ENCODE measurements around the gene BCL7A.
A peak's percentile ranks its signal among the peaks of the same experiment; 100 is the strongest.
"Not testable (repeated sequence)": the region's sequence is repeated elsewhere in the genome, so short reads cannot be mapped to it uniquely, and the experiment has no call there.

The BCL7A gene

DNA sequence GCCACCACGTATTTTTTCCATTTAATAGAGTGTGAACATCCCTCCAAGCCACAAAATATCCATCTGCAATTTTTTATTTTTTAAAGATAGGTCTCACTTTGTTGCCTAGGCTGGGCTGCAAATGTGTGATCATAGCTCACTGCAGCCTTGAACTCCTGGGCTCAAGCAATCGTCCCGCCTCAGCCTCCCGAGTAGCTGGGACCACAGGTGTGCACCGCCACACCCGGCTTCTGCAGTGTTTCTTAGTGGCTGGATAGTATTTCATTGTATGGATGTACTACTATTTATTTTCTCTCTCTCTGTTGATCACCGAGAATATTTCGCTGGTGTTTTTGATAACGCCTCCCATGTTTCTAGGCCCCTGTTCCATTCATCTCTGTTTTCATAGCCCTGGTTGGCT, 74.3 kb downstream of the BCL7A start:
- DNase-seq (ENCODE audit: low read depth), result no peak

DNA sequence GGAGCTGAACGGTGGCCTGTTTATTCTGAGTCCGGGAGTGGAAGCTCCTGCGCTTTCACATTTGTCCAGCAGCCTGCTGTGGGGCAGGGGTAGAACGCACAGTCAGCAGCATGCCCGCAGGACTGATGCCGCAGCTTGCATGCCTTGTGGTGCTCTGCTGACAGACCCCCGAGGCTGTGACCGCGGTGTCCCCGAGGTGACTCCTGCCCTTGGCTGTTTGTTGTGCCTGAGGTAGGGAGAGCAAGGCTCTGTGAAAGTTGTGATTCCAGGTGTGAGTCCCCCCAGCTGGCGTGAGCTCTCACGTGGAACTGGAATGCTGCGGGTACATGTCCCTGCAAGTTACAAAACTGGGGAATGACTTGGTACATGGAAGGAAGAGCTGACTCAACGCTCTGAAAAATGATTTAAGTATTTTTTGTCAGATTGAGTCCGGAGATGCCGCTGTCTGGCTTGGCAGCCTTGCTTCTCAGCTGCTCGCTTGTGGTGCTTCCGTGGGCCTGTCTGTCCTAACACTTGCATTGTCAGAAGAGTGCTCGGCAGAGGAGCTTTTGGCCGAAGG, 75.0 kb downstream of the BCL7A start:
- DNase-seq (ENCODE audit: low read depth), result no peak

DNA sequence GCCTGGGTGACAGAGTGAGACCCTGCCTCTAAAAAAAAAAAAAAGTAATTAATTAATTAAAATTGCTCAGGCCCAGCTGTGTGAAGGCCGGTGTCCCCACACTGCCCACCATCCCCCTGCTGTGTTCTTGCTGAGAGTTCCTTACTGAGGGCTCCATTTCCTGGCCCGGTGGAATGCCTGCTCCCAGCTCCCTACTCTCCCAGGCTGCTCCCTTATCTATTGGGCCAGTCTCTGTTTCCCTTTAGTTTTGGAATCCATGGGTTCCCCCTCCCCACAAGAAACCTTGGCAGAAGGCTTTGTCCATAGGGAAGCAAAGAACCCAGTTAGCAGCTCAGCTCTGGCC, 75.9 kb downstream of the BCL7A start:
- no peak for DNase-seq (ENCODE audit: low read depth)

DNA sequence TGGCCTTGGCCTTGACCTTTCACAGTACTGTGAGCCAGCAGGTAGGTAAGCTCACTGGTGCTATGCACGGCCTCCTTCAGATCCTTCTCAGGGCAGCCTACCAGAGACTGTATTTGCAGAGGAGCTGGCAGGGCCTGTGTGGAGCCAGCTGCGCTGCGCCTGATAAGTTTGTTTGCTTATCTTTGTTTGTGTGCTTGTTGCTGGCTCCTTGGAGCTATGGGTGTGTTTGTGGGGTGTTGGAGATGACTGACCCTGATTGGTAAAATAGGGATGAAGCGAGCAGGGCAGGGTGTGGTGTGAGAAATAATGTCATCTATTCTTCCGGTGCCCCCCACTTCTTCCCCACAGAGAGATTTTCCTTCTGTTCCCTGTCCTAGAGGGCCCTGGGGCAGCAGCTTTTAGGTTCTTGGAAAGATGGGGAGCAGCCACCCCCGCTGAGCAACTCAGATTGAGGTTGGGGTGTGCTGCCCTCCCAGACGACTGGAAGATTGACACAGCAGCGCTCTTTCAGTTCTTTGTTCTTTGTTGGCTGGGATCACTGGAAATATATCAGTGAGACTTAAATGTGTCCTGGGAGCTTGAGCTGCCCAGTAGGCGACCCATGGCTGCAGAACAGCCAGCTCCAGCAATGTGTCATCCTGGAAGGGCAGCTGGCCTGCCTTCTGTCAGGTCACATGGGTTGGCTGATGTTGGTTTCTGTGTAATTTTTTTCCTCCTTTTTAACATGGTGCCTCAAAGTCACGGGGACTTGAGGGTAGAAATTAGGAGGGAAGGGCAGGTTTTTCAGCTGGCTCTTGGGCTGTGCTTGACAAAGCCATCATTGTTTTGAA, 76.5 kb downstream of the BCL7A start:
- peak; percentile 75 for DNase-seq (ENCODE audit: low read depth)

DNA sequence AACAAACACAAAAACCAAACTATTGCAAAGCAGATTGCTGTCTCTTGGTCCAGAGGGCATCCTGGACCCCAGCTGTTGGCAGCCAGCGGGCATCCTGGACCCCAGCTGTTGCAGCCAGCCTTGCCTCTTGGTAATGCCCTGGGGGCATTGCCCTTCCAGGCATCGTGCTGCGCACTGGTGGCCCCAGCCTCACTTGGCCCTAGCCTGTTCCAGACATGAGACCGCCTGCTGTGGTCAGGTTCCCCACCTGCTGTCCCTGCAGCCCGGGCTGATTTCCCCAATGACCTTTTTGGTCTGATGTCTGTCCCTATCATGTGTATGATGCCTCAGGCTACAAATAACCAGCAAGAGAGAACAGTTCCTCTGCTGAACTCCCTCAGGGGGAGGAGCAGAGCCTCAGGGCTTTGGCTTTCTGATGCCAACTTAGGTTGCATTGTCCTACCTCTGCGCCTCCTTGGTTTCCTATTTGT, 77.6 kb downstream of the BCL7A start:
- no peak for DNase-seq (ENCODE audit: low read depth)

DNA sequence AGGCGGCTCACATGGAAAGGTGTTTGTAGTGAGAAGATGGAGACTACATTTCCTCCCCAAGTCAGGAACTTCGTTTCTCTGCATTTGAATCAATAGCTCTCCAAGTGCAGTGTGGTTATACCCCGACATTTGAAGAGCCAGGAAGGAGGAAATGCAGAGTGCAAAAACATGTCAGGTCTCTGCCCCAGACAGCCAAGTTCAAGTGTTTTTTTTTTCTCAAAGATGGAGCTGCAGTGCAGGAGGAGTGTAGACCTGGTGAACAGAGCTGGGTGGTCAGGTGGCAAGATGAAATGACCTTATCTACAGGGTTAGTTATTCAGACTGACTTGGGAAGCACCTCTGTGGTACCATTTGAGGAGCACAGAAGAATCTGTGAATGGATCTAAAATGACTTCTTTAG, 78.2 kb downstream of the BCL7A start:
- no peak for DNase-seq (ENCODE audit: low read depth)

DNA sequence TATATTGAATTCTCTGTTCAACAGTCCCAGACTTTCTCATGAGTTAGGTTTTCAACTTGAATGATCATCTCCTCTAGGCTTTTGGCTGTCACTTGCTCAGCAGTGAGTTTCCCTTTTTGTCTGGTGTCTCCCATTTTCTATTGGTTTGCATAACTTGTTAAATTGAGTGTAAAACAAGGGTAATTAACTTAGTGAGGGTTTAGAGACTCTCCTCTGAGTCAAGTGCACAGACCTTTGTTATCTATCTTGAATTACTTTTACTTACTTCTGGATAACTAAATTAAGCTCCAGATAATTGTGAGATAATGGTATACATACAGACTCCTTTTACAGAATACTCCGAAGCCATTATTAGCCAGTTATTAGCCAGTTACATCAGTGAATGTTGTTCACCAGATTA, 78.9 kb downstream of the BCL7A start:
- DNase-seq (ENCODE audit: low read depth), result no peak

DNA sequence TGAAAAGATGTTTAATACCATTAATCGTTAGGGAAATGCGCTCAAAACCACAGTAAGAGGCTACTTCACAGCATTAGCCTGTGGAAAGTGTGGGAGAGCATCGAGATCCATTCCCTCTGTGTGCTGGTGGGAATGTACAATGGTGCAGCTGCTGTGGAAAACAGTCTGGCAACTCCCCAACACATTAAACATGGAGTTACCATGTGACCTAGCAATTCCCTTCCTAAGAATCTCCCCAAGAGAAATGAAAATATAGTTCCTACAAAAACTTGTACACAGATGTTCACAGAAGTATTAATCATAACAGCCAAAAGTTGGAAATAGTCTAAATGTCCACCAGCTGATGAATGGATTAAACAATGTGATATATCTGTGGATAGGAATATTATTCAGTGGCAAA, 80.6 kb downstream of the BCL7A start:
- no peak for DNase-seq (ENCODE audit: low read depth)

DNA sequence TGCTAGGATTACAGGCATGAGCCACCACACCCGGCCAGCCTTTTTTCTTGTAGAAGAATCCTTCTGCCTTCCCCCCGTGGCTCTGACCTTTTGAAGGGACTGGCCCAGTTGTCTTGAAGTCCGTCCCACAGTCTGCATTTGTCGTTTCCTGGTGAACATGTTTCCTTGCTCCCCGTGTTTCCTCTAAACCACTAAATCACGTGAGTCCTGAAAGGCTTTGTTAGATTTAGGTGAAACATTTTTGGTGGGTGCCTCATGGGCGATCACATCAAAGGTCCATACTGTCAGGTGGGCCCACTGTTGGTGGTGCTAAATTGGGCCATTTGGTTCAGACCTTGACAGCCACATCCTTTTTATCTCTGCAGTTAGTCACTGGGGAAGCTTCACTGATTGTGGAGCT, 83.2 kb downstream of the BCL7A start:
- DNase-seq (ENCODE audit: low read depth), result no peak

DNA sequence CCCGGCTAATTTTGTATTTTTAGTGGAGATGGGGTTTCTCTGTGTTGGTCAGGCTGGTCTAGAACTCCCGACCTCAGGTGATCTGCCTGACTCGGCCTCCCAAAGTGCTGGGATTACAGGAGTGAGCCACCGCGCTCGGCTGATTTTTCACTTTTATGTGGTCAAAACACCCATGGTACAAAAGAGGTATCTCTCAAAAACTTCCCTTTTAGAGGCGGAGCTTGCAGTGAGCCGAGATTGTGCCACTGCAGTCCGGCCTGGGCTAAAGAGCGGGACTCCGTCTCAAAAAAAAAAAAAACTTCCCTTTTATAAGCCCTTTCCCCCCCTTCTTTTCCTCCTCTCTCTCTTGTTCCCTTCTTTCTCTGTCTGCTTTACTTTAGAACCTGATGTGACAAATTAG, 83.8 kb downstream of the BCL7A start:
- not testable (repeated sequence) for DNase-seq (ENCODE audit: low read depth)

DNA sequence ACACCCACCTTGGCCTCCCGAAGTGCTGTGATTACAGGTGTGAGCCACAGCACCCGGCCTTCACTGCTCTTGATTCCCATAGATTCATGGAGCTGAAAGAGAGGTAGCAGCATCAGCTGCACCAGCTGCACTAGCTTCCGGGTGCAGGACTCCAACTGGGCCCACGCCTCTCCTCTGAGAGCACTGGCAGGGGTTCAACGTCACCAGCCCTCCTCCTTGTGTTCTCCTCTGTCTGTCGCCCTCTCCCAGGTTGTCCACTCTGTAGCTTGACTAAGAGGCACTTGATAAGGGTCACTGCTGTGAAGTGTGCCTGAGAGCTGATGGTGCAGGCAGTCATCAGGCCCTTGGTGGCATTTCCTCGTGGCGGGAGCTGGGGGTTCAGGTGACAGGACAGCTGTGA, 85.2 kb downstream of the BCL7A start:
- no peak for DNase-seq (ENCODE audit: low read depth)

DNA sequence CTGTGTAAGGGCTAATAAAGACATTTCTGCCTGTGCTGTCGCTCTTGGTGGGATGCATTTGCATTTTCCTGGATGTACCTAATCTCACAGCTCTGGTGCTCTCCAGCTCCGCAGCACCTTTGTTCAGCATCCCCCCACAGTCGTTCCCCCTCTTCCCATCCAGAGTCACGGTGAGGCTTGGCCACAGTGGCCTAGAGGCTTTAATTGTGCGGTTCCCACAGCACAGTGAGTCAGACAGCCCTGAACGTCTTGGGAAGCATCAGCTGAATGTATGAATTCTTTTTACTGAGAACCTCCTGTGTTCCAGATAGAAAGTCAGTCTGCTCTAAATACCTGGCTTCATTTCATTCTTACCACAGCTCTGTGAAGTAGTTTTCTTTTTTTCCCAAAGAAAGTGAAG, 85.6 kb downstream of the BCL7A start:
- DNase-seq (ENCODE audit: low read depth), result no peak

DNA sequence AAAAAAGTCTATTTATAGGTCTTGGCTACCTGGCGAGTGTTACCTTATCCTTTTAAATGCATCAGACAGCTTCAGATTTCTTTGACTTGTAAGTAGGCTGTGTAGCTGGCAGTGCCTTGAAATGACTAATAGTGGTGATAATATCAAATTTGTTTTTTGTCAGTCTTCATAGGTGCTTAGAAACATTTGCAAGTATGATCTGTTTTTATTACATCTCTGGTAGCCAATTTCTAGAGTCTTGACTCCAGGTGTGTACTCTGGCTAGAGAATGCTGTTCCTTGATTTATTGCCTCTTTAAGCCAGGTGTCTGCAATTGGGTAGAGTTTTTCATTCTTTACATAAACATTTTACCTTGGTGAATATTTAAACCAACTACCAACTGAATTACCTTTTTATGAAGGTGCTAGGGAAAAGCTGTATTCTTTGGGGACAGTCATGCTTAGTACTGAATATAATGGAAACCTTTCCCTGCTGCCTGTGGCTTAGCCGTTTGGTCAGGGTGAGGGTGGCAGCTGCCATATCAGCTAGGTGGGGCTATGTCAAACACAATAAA, 89.5 kb downstream of the BCL7A start:
- no peak for DNase-seq (ENCODE audit: low read depth)

Data from CMK (cell line).